Ectodermal cell (in vitro differentiated cells): ENCODE results near the gene GGA2. TPM values are rescaled to one million over a fixed set of nuclear protein-coding genes. Genes with fewer than 3 reads are reported as not detected.
"Not testable (repeated sequence)": the region's sequence is repeated elsewhere in the genome, so short reads cannot be mapped to it uniquely, and the experiment has no call there.

Experiments
- H3K27ac ChIP-seq: 2 replicates; pipeline ENCODE4 v1.7.0; 2013; ENCODE audit warnings: mild to moderate bottlenecking, low read depth, low read length; ENCODE audit not compliant: insufficient read depth, poor library complexity, severe bottlenecking
- H3K27me3 ChIP-seq: 2 replicates; pipeline ENCODE4 v1.7.0; 2013; ENCODE audit warnings: mild to moderate bottlenecking, low read length; ENCODE audit not compliant: insufficient read depth, control insufficient read depth, poor library complexity, severe bottlenecking
- H3K36me3 ChIP-seq: one replicate; pipeline ENCODE4 v1.7.0; 2013; ENCODE audit warnings: low read length; ENCODE audit not compliant: control insufficient read depth, insufficient read depth
- H3K4me1 ChIP-seq: one replicate; pipeline ENCODE4 v1.7.0; 2013; ENCODE audit warnings: low read length; ENCODE audit not compliant: control insufficient read depth, insufficient read depth
- H3K4me3 ChIP-seq: 2 replicates; pipeline ENCODE4 v1.7.0; 2013; ENCODE audit warnings: low read depth, low read length, control low read depth; ENCODE audit not compliant: insufficient read depth
- H3K9me3 ChIP-seq: 2 replicates; pipeline ENCODE4 v1.7.0; 2013; ENCODE audit warnings: mild to moderate bottlenecking, low read length, moderate library complexity; ENCODE audit not compliant: control insufficient read depth
- WGBS, 2 experiments: methylation state at CpG; one replicate each; pipeline ENCODE4 v1.1.7; 2013; ENCODE audit warnings: missing lambda C conversion rate in 2 of 2; 5-methylcytosine and 5-hydroxymethylcytosine counted together
- polyA plus RNA-seq, 4 experiments: library from polyadenylated mRNA; stranded (reverse); fragments of 50-300 nt; gene quantifications; one replicate each; pipeline ENCODE4 v1.2.3, GENCODE V29; 2013

The GGA2 gene, protein sequence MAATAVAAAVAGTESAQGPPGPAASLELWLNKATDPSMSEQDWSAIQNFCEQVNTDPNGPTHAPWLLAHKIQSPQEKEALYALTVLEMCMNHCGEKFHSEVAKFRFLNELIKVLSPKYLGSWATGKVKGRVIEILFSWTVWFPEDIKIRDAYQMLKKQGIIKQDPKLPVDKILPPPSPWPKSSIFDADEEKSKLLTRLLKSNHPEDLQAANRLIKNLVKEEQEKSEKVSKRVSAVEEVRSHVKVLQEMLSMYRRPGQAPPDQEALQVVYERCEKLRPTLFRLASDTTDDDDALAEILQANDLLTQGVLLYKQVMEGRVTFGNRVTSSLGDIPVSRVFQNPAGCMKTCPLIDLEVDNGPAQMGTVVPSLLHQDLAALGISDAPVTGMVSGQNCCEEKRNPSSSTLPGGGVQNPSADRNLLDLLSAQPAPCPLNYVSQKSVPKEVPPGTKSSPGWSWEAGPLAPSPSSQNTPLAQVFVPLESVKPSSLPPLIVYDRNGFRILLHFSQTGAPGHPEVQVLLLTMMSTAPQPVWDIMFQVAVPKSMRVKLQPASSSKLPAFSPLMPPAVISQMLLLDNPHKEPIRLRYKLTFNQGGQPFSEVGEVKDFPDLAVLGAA
- 152 TPM for polyA plus RNA-seq (2013, experiment 1 of 4)
- polyA plus RNA-seq (2013, experiment 2 of 4), result 163 TPM
- polyA plus RNA-seq (2013, experiment 3 of 4), result 92.5 TPM
- polyA plus RNA-seq (2013, experiment 4 of 4), result 107 TPM

GRCh38 chr16:23510164-23510914, at the start of gene GGA2:
Gene GGA2, minus strand, starts transcription at chr16:23510494. Its CDS starts 83 bp downstream, at chr16:23510411.
- Histone ChIP-seq H3K27ac (peak within 1 kb of the TSS; percentile 77), H3K36me3 (no peaks in the 10 kb centered on the region)
- 6 to 7% methylated on average over 71 of the region's 71 CpGs for WGBS, 2 experiments

GRCh38 chr16:23557779-23558702, 47.7 kb upstream of the GGA2 start:
- Histone ChIP-seq H3K27me3 (no peaks in the 10 kb centered on the region), H3K4me1 (peaks cover 4% of the 10 kb centered on the region), H3K36me3 (peaks cover 8% of the 10 kb centered on the region), H3K4me3 (peak overlapping the region; percentile 90), H3K9me3 (no peaks in the 10 kb centered on the region), H3K27ac (peak overlapping the region; percentile 72)
- 5% methylated on average over 60 of the region's 60 CpGs for WGBS, 2 experiments

More at GRCh38 chr16:23510164-23510914, at the start of gene GGA2:
- Histone ChIP-seq H3K27me3 (no peaks in the 10 kb centered on the region), H3K4me3 (peak within 1 kb of the TSS; percentile 77), H3K9me3 (no peaks in the 10 kb centered on the region), H3K4me1 (peaks cover 20% of the 10 kb centered on the region)

DNA sequence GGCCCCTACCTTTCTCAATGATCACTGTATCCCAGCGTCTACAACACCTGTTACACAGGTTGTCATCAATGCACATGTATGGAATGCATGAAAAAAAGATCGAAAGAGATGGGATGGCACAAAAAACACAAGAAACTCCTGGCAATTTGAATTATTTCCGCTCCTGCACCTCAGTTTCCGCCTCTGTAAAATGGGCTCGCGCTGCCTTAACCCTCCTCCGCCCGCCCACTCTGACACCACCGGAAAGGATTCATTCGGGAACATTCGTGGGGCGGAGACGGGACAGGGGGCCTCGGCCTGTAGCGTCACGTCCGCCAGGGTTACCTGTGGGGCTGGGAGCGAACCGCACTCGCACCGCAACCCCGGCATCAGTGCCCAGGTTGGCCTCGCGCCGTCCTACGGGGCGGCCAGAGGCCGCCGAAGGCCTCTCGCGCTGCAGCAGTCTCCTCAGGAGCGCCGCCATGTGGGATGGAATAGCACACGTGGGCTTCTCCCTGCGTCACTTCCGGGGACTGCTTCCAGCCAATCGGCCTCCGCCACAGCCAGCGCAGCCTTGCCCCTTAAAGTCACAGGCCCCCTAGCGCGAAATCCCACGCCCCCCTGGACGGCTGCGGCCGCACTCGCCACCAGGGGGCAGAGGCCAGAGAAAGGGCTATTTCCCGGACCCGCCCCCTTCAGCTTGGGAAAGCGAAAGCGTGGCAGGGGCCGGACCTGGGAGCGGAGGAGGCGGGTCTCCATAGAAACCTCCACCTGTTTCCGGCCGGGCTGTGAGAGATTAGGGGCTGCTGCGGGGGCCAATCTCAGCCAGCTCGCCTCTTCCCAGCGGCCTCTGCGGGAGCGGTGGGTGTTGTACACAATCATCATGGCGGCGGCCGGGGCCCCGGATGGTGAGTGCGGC, 46.8 kb upstream of the GGA2 start, which contains the start of the genes EARS2 and UBFD1:
Gene EARS2 (minus strand): TSS at position 470 of the 898 bp plus-strand sequence. CDS start 7 bp downstream, at position 463.
Gene UBFD1 (plus strand): TSS at position 847 of the 898 bp plus-strand sequence. CDS start 16 bp downstream, at position 863.
- Histone ChIP-seq H3K4me3 (peak within 1 kb of the TSS; percentile 90), H3K27me3 (no peaks in the 10 kb centered on the region), H3K9me3 (no peaks in the 10 kb centered on the region), H3K4me1 (peaks cover 4% of the 10 kb centered on the region), H3K36me3 (no peaks in the 10 kb centered on the region), H3K27ac (peak within 1 kb of the TSS; percentile 88)
- 2 to 3% methylated on average over 65 of the region's 65 CpGs for WGBS, 2 experiments

DNA sequence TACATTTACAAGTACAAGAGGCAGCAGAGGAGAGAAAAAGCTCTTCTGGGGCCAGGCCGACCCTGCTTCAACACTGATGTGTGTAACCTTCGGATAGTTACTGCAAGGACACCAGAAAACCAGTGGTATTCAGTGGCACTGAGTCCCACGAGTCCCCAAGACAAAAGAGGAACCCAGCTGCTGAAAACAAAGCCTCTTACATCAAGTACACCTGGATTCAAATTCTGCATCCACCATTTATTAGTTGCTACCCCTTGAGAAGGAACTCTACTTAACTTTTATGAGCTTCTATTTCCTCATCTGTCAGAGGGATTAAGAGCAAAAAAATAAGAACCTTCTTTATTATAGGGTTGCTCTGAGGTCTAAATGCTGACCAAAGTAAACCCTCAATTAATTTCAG, 44.2 kb upstream of the GGA2 start:
- WGBS, 2 experiments, result 85 to 88% methylated on average over 3 of the region's 3 CpGs
- peaks cover 17% of the 10 kb centered on the region for H3K36me3 ChIP-seq

GRCh38 chr16:23552161-23552560, 41.9 kb upstream of the GGA2 start:
- Histone ChIP-seq H3K27me3 (no peaks in the 10 kb centered on the region), H3K27ac (no peak overlapping the region), H3K4me3 (no peak overlapping the region), H3K4me1 (no peaks in the 10 kb centered on the region), H3K9me3 (no peaks in the 10 kb centered on the region), H3K36me3 (peaks cover 21% of the 10 kb centered on the region)
- WGBS, 2 experiments, result 81 to 82% methylated on average over 6 of the region's 6 CpGs

More for the DNA sequence above, 44.2 kb upstream of the GGA2 start:
- no peaks in the 10 kb centered on the region for H3K27me3 ChIP-seq
- H3K27ac ChIP-seq, result no peak overlapping the region
- H3K4me3 ChIP-seq, result no peak overlapping the region
- H3K4me1 ChIP-seq, result peaks cover 4% of the 10 kb centered on the region
- no peaks in the 10 kb centered on the region for H3K9me3 ChIP-seq

- Histone ChIP-seq H3K27me3 (no peaks in the 10 kb centered on the region), H3K9me3 (no peaks in the 10 kb centered on the region), H3K4me3 (no peak overlapping the region), H3K36me3 (peaks cover 28% of the 10 kb centered on the region), H3K4me1 (no peaks in the 10 kb centered on the region), H3K27ac (no peak overlapping the region)
- WGBS, 2 experiments, result 94% methylated on average over 4 to 5 of the region's 5 CpGs
These were observed 39.6 kb upstream of the GGA2 start for GRCh38 chr16:23549938-23550337.

DNA sequence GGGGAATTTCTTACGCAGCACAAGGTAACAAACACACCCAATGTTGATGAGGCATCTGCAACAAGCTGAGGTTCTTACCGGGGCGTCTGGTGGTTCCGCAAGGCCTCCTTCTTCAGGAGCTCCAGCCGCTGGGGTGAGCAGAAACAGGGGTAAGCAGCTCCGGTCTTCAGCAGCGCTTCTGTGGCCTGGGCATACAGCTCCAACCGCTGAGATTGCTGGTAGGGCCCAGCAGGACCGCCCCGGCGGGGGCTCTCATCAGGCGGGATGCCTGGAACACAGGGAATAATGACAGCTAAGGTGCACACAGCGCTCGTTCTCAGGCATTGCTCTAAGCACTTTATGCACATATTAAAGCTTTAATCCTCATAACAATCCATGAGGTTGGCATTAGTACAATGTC, 34.1 kb upstream of the GGA2 start:
- H3K27ac ChIP-seq, result no peak overlapping the region
- H3K36me3 ChIP-seq, result peaks cover 18% of the 10 kb centered on the region
- no peaks in the 10 kb centered on the region for H3K9me3 ChIP-seq
- no peak overlapping the region for H3K4me3 ChIP-seq
- no peaks in the 10 kb centered on the region for H3K27me3 ChIP-seq
- H3K4me1 ChIP-seq, result no peaks in the 10 kb centered on the region
- 95 to 96% methylated on average over 14 of the region's 14 CpGs for WGBS, 2 experiments

GRCh38 chr16:23540817-23541178, 30.5 kb upstream of the GGA2 start:
- H3K9me3 ChIP-seq, H3K4me3 ChIP-seq, H3K27ac ChIP-seq, H3K4me1 ChIP-seq, H3K27me3 ChIP-seq: not testable (repeated sequence)
- H3K36me3 ChIP-seq, result peaks cover 13% of the 10 kb centered on the region
- WGBS, 2 experiments, result 86 to 96% methylated on average over 3 of the region's 3 CpGs
